Fibroblast of villous mesenchyme (primary cell): ENCODE data around the gene NDC80. TPM values are rescaled to one million over a fixed set of nuclear protein-coding genes. Genes with fewer than 3 reads are reported as not detected.

Experiments used
- DNase-seq: peaks from one replicate; pipeline ENCODE4 v3.0.0-alpha.2; 2010; ENCODE audit warnings: low read depth
- H3K4me3 ChIP-seq: 2 replicates; pipeline ENCODE4 v1.5.1; 2011; ENCODE audit warnings: low read depth, mild to moderate bottlenecking, low read length
- CTCF ChIP-seq: IDR thresholded peaks from 2 replicates; pipeline ENCODE4 v1.5.1; 2012; ENCODE audit warnings: low read depth, mild to moderate bottlenecking, low read length; ENCODE audit not compliant: insufficient read depth
- total RNA-seq: library from RNA; depleted of rRNA; stranded (reverse); fragments of >200 nt; gene quantifications from 2 replicates; pipeline ENCODE4 v1.2.3, GENCODE V29; 2012

The NDC80 gene
- total RNA-seq, 1 donor = 25.5 TPM

- TF ChIP-seq CTCF = no peak
- no peak overlapping the region for H3K4me3 ChIP-seq
- peak; percentile 69 for DNase-seq
These were observed 17.4 kb downstream of the NDC80 start for GRCh38 chr18:2588666-2589344.

- no peak for TF ChIP-seq CTCF
- H3K4me3 ChIP-seq = no peak overlapping the region
- no peak for DNase-seq
These were observed 18.1 kb downstream of the NDC80 start for GRCh38 chr18:2589345-2590068.

GRCh38 chr18:2590303-2590702 lies 18.9 kb downstream of the NDC80 start:
- no peak for TF ChIP-seq CTCF
- no peak overlapping the region for H3K4me3 ChIP-seq
- DNase-seq = no peak

GRCh38 chr18:2597639-2598038 lies 26.3 kb downstream of the NDC80 start:
- no peak for DNase-seq
- TF ChIP-seq CTCF = no peak
- no peak overlapping the region for H3K4me3 ChIP-seq

- no peak overlapping the region for H3K4me3 ChIP-seq
- DNase-seq = no peak
- no peak for TF ChIP-seq CTCF
These were observed 31.5 kb downstream of the NDC80 start for GRCh38 chr18:2602844-2603243.

GRCh38 chr18:2606335-2606734 lies 35.0 kb downstream of the NDC80 start:
- no peak overlapping the region for H3K4me3 ChIP-seq
- no peak for DNase-seq
- TF ChIP-seq CTCF = no peak

GRCh38 chr18:2609604-2610003 lies 38.2 kb downstream of the NDC80 start:
- TF ChIP-seq CTCF = no peak
- H3K4me3 ChIP-seq = no peak overlapping the region
- DNase-seq = no peak
